HG03520 (cell line): ENCODE data around the gene CA5A.
A peak's percentile ranks its signal among the peaks of the same experiment; 100 is the strongest.
"Not testable (repeated sequence)": the region's sequence is repeated elsewhere in the genome, so short reads cannot be mapped to it uniquely, and the experiment has no call there.

Experiments used
- ATAC-seq: cut with Tn5 transposase; IDR thresholded peaks from one replicate; pipeline ENCODE4 v1.9.1; 2021; ENCODE audit warnings: mild to moderate bottlenecking, moderate library complexity; ENCODE audit not compliant: unreplicated experiment

The CA5A gene

GRCh38 chr16:87926246-87927194 is 9.8 kb downstream of the CA5A start:
- no peak for ATAC-seq

GRCh38 chr16:87924811-87925670 is 11.3 kb downstream of the CA5A start:
- no peak for ATAC-seq

GRCh38 chr16:87924041-87924810 is 12.1 kb downstream of the CA5A start:
- ATAC-seq = no peak

GRCh38 chr16:87922250-87922871 is 14.0 kb downstream of the CA5A start:
- ATAC-seq = no peak

GRCh38 chr16:87921236-87921773 is 15.0 kb downstream of the CA5A start:
- ATAC-seq = no peak

GRCh38 chr16:87919681-87919994 is 16.7 kb downstream of the CA5A start:
- ATAC-seq = no peak

- ATAC-seq = no peak
Observed at GRCh38 chr16:87918866-87919680, 17.3 kb downstream of the CA5A start.

- ATAC-seq = no peak
Observed at GRCh38 chr16:87918338-87918737, 18.0 kb downstream of the CA5A start.

- no peak for ATAC-seq
Observed at GRCh38 chr16:87917503-87917902, 18.8 kb downstream of the CA5A start.

GRCh38 chr16:87914812-87915211 is 21.5 kb downstream of the CA5A start:
- no peak for ATAC-seq

- ATAC-seq = not testable (repeated sequence)
Observed at GRCh38 chr16:87914021-87914725, 22.2 kb downstream of the CA5A start.

- ATAC-seq = not testable (repeated sequence)
Observed at GRCh38 chr16:87912691-87913090, 23.6 kb downstream of the CA5A start.

- ATAC-seq = not testable (repeated sequence)
Observed at GRCh38 chr16:87911106-87911763, 25.1 kb downstream of the CA5A start.

GRCh38 chr16:87909203-87909935 is 27.0 kb downstream of the CA5A start:
- ATAC-seq = peak; percentile 61

- ATAC-seq = not testable (repeated sequence)
Observed at GRCh38 chr16:87908101-87908500, 28.2 kb downstream of the CA5A start.

- not testable (repeated sequence) for ATAC-seq
Observed at GRCh38 chr16:87905521-87905920, 30.8 kb downstream of the CA5A start.

GRCh38 chr16:87904963-87905362 is 31.4 kb downstream of the CA5A start:
- ATAC-seq = not testable (repeated sequence)

- not testable (repeated sequence) for ATAC-seq
Observed at GRCh38 chr16:87900489-87900888, 35.8 kb downstream of the CA5A start.
